Coronary artery (tissue), 2 donors: ENCODE results near the gene TMEM132C.

Experiments used
- DNase-seq: peaks from one replicate; pipeline ENCODE4 v3.0.0-alpha.2; 2017; ENCODE audit warnings: low spot score
- H3K27ac ChIP-seq, 2 donors: fragments of 200-600 bp; sonication (generic); one replicate each; pipeline ENCODE4 v1.5.1; 2016 to 2019
- H3K4me3 ChIP-seq: fragments of 200-600 bp; sonication (generic); 2 replicates; pipeline ENCODE4 v1.5.1; 2016; ENCODE audit warnings: mild to moderate bottlenecking, moderate library complexity
- TF ChIP-seq, protein P1 (sequence below): fragments of 200-600 bp; sonication (generic); IDR thresholded peaks from one replicate; pipeline ENCODE4 v1.5.1; 2019; ENCODE audit warnings: antibody characterized with exemption

Gene TMEM132C

DNA sequence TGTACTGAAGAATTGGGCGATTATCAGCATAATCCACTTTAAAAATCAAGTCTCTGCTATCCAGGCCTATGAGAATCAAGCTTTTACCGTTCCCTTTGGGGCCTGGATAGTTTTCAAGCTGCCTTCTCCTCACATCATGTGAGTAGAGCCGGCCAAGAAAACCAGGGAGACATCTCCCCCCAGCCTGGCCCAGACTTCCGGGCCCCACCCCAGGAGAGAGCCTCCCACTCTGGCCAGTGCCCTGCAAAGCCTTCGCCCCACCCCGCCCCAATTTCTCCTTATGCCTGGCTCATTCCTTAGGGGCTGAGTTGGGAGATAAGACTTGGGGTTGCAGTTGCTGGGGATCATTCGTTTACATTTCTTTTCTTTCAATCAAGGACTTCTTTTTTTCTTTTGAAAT, 1.4 kb upstream of the TMEM132C start:
- no peak overlapping the region for H3K27ac ChIP-seq
- H3K4me3 ChIP-seq, result no peak overlapping the region
- DNase-seq, result no peak
- TF ChIP-seq, protein P1, sequence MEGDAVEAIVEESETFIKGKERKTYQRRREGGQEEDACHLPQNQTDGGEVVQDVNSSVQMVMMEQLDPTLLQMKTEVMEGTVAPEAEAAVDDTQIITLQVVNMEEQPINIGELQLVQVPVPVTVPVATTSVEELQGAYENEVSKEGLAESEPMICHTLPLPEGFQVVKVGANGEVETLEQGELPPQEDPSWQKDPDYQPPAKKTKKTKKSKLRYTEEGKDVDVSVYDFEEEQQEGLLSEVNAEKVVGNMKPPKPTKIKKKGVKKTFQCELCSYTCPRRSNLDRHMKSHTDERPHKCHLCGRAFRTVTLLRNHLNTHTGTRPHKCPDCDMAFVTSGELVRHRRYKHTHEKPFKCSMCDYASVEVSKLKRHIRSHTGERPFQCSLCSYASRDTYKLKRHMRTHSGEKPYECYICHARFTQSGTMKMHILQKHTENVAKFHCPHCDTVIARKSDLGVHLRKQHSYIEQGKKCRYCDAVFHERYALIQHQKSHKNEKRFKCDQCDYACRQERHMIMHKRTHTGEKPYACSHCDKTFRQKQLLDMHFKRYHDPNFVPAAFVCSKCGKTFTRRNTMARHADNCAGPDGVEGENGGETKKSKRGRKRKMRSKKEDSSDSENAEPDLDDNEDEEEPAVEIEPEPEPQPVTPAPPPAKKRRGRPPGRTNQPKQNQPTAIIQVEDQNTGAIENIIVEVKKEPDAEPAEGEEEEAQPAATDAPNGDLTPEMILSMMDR, result no peak

DNA sequence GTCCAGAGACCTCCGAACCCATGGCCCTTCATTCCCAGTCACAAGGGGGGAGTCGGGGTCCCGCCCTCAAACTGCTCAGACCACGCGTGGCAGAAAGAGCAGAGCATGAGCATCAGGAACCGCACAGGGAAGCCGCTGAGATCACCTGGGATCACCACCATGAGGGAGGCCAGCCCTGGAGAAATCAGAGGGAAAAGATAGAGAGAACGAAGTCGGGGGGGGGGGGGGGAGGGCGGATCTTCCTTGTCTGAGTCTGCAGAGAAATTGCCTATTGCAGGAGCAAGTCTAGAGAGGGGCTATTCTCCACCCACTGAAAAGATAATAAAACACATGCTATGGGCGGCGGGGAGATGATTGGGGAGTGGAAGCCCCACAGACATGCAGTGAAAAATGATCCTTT, 884 bp upstream of the TMEM132C start:
- TF ChIP-seq, protein P1, result no peak
- no peak overlapping the region for H3K27ac ChIP-seq
- H3K4me3 ChIP-seq, result peak overlapping the region; percentile 68
- DNase-seq, result no peak

DNA sequence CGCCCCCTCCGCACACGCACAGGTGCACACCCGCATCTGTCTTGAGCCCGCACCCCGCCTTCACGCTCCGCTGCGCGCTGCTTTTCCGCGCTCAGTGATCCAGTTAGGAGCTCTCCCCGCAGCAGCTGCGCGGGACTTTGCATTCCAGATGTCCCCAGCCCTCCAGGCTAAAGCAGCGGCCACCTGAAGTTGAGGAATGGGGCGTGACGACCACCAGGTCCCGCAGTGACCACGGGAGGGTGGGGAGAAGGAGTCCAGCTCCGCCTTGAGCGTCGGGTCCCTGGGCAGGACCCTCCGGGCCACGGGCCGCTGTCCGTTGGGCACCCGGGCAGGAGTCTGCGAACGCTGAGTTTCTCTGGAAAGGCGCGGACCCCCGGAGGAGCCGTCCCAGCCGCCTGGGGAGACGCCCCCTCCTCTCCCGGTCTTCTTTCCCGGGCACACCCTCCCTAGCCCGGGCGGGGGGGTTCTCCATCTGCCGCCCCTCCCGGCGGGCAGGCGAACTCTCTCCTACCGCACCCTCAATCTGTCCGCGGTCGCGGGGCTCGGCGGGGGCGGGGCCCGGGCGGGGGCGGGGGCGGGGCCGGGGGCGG, 334 bp upstream of the TMEM132C start:
- no peak for DNase-seq
- Histone ChIP-seq H3K4me3 (peak overlapping the region; percentile 68), H3K27ac (no peak overlapping the region)
- TF ChIP-seq, protein P1, result no peak

DNA sequence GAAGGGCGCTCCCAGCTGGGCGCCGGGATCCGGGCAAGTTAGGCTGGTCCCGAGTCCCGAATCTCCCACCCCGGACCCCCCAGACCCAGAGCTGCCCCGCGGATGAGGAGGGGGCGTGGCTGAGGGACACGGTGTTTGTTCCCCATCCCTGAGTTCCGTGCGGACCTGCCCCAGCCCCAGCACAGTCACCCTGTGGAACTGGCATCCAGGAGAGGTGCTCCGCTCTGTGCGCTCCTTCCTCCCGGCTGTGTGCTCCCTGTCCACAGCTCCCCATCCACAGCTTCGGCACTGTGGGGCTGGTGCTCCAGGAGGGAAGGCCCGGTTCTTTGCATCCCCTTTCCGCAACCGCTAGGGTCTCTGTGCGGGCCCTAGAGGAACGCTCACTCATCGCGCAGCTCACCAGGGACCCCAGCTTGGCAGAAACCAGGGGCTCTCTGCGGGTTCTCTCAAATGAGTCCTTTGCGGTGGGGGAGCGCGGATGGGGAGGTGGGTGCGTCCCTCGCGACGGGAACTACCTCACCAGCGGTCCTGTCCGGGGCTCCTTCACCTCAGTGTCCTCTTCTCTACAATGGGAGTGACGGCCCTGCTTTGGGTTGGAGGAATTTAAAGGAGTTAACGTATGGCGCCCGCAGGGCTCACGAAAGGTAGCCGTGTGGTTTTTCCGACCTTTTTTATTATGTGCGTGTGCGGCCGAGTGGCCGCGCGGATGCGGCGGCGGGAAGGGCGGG, 845 bp downstream of the TMEM132C start:
- H3K27ac ChIP-seq, result no peak overlapping the region
- DNase-seq, result no peak
- TF ChIP-seq, protein P1, result no peak
- H3K4me3 ChIP-seq, result peak overlapping the region; percentile 68

DNA sequence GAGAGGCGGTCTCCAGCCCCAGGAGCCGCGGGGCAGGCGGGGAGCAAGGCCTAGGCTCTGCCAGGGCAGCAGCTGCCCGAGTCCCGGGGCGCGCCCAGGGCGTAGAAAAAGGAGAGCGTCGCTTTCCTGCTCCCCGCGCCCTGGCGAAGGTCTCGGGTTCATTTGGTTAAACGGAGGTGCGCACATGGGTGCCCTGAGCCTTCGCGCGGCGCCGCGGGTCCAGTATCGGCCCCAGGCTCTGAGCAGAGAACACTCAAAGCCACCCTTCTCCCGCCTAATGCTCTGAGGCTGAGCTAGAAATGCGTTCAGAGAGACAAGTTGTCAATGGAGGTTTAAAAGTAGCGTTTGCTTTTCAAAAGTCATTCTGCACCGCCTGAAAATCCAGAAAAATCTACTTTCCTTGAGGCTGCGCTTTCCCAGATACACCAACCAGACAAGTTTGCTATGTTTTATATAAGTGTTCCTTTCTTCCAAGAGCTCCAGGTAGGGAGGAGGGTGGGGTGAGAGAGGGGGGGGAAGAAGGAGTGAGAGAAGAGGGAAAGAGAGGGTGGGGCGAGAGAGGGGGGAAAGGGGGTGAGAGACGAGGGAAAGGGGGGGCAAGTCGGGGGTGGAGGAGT, 1.5 kb downstream of the TMEM132C start:
- H3K27ac ChIP-seq, result no peak overlapping the region

DNA sequence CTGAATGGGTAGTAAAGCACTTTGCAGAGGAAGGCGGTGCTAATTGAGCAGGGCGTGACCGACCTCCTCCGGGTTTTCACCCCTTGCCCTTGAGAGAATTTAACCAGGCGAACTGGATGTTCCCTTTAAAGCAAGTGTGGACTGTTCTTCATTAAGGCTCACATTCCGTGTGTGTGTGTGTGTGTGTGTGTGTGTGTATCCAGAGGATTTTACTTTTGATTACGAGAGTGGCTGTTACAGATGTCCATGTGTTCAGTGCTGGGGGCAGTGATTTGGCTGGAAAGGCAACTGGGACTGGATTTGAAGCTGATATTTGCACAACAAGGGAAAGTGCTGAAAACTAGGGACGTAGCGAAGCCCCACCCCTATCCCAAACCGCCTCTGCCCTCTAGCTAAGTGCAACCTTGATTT, 2.2 kb downstream of the TMEM132C start:
- Histone ChIP-seq H3K27ac (no peak overlapping the region), H3K4me3 (peak overlapping the region; percentile 40)
- TF ChIP-seq, protein P1, result no peak
- DNase-seq, result no peak

More for the DNA sequence above, 1.5 kb downstream of the TMEM132C start:
- peak overlapping the region; percentile 68 for H3K4me3 ChIP-seq
- TF ChIP-seq, protein P1, result no peak
- DNase-seq, result no peak
